Measurements from ENCODE around the gene PRKD2. TPM values are rescaled to one million over a fixed set of nuclear protein-coding genes. Genes with fewer than 3 reads are reported as not detected.

Gene PRKD2
- total and polyA plus RNA-seq, 12 donors: 6.8 to 77.1 (median 26.8) TPM

DNA sequence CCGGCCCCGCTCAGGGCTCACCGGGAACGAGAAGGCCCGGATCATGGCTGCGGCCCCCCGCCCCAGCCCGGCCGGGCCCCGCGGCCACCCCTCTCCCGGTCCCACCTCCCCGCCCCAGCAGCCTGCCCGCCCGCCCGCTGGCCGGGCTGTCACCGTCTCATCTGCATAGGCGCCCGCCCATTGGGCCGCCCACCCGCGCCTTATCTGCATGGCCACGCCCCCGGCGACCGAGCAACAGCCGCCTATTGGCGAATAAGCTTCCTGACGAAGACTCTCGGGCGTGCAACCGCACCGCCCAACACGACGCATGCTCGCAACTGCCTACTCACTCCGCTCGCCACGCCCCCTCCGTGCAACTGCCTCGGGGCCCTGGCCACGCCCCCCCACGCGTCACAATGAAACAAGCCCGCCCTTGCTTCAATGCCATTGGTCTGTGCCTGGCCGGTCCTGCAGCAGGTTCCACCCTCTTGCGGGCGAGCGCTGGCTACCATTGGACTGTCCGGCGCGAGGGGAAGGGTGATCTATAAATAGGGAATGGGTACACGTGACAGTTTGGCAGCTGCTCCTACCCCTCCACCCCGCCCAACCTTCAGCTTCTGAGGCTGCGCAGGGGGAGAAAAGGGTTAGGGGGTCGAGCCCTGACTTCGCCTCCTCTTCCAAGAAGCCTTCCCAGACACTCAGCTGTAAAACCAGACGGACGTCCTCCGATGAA, 55.7 kb downstream of the PRKD2 start, which contains the start of gene DACT3:
Gene DACT3, minus strand, starts transcription at position 163 of the 712 bp plus-strand sequence. Its CDS starts 118 bp downstream, at position 45.
- H3K27me3 ChIP-seq: no peaks in the 10 kb centered on the region
- intact Hi-C loops (cut with DNase I): loop anchor here (5.0 to 10.0 kb wide), 2 partner anchors 49 to 126 kb away; no protein-coding TSS in a partner anchor
- peak; percentile 100 for DNase-seq
- peaks cover 12 to 26% of the 10 kb centered on the region in 2 donors for H3K4me1 ChIP-seq (replicated peaks in 1 of 2)
- H3K36me3 ChIP-seq (replicated peaks in 1 of 2): no peaks in the 10 kb centered on the region
- H3K4me3 ChIP-seq: peak within 1 kb of the TSS in 2 of 4 donors; percentile 33 to 61
- H3K9me3 ChIP-seq (replicated peaks in 1 of 3): no peaks in the 10 kb centered on the region
- 0 to 3% (median 0%) methylated on average over 7 to 61 of the region's 61 CpGs for WGBS, 4 donors
- H3K27ac ChIP-seq: peak within 1 kb of the TSS in 4 of 5 donors; percentile 59 to 83 (median 76)
- TF ChIP-seq, protein P1, sequence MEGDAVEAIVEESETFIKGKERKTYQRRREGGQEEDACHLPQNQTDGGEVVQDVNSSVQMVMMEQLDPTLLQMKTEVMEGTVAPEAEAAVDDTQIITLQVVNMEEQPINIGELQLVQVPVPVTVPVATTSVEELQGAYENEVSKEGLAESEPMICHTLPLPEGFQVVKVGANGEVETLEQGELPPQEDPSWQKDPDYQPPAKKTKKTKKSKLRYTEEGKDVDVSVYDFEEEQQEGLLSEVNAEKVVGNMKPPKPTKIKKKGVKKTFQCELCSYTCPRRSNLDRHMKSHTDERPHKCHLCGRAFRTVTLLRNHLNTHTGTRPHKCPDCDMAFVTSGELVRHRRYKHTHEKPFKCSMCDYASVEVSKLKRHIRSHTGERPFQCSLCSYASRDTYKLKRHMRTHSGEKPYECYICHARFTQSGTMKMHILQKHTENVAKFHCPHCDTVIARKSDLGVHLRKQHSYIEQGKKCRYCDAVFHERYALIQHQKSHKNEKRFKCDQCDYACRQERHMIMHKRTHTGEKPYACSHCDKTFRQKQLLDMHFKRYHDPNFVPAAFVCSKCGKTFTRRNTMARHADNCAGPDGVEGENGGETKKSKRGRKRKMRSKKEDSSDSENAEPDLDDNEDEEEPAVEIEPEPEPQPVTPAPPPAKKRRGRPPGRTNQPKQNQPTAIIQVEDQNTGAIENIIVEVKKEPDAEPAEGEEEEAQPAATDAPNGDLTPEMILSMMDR (IDR thresholded peaks at IDR 0.05): peak in 1 of 6 experiments; percentile 11
- no peak for TF ChIP-seq POLR2A (IDR thresholded peaks at IDR 0.05)

DNA sequence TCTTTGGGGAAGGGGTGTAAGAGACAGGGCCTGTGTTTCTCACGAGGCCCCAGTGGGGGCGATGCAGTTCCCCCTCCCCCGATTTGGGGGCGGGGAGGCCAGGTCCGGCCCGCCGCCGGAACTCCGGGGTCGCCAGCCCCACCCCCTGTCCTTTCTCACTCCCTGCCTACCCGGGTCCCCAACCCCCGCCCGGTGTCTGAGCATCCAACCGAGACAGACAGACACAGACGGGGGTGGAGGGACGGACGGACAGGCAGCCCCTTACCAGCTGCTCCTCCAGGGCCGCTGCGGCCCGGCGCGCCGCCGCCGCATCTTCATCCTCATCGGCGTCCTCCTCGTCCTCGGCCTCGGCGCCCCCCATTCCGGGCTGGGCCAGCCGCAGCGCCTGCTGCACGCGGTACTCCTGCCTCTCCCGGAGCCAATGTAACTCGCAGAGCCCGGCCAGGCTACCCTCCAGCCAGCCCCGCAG, 56.3 kb downstream of the PRKD2 start:
- DNase-seq: peak in 2 of 7 donors; percentile 32 to 59
- TF ChIP-seq, protein P1 (IDR thresholded peaks at IDR 0.05): no peak
- TF ChIP-seq POLR2A (IDR thresholded peaks at IDR 0.05): peak in 1 of 2 donors; percentile 22
- Histone ChIP-seq H3K4me3 (peak overlapping the region in 2 of 4 donors; percentile 33 to 61), H3K4me1 (replicated peaks in 1 of 2) (peaks cover 12 to 26% of the 10 kb centered on the region in 2 donors), H3K27me3 (no peaks in the 10 kb centered on the region), H3K9me3 (replicated peaks in 1 of 3) (no peaks in the 10 kb centered on the region), H3K36me3 (replicated peaks in 1 of 2) (no peaks in the 10 kb centered on the region), H3K27ac (peak overlapping the region in 2 of 5 donors; percentile 59 to 68)
- intact Hi-C loops (cut with DNase I): loop anchor here (5.0 to 10.0 kb wide), 2 partner anchors 48 to 126 kb away; no protein-coding TSS in a partner anchor
- 0 to 1% (median 1%) methylated on average over 5 to 40 of the region's 40 CpGs; no CpG with 5 or more reads in 1 of the 4 donors for WGBS, 4 donors

DNA sequence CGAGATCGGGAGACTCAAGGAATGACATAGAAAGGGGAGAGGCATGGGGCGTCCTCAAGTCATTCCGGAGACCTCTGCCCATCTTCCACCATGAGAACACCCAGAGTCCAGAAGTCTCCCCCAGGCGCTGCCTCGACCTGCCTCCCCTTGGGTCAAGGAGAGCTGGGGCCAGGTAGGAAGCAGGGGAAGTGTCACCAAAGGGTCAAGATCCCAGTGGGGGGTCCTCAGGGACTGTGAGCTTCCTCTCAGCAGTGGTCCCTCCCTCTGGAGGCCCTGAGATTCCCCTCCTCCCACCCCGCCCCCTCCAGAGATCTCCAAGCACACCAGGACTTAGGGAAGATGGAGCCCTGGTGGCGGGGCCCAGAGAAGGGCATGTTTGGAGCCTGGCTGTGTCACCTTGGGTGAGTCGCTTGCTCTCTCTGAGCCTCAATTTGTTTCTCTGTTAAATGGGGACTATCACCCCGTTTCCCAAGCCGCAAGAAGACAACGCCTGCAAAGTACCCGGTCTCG, 56.9 kb downstream of the PRKD2 start:
- TF ChIP-seq, protein P1 (IDR thresholded peaks at IDR 0.05): no peak
- no peak for TF ChIP-seq POLR2A (IDR thresholded peaks at IDR 0.05)
- H3K27me3 ChIP-seq: no peaks in the 10 kb centered on the region
- H3K4me1 ChIP-seq (replicated peaks in 1 of 2): peaks cover 12 to 26% of the 10 kb centered on the region in 2 donors
- H3K4me3 ChIP-seq: peak overlapping the region in 1 of 4 donors; percentile 61
- WGBS, 4 donors: 4 to 12% (median 11%) methylated on average over 6 to 14 of the region's 14 CpGs
- H3K9me3 ChIP-seq (replicated peaks in 1 of 3): no peaks in the 10 kb centered on the region
- no peaks in the 10 kb centered on the region for H3K36me3 ChIP-seq (replicated peaks in 1 of 2)
- H3K27ac ChIP-seq: peak overlapping the region in 2 of 5 donors; percentile 59 to 68
- peak in 3 of 7 donors; percentile 24 to 38 (median 25) for DNase-seq
- intact Hi-C loops (cut with DNase I): loop anchor here (5.0 to 10.0 kb wide), 2 partner anchors 48 to 125 kb away; no protein-coding TSS in a partner anchor

All from adrenal gland (tissue), 12 donors.